Hepatocyte (in vitro differentiated cells): ENCODE results near the gene VWA5B2.

Experiments
- CTCF ChIP-seq: fragments of 200-600 bp; sonication (generic); IDR thresholded peaks from 2 replicates; pipeline ENCODE4 v1.5.1; 2016; ENCODE audit warnings: antibody characterized with exemption, mild to moderate bottlenecking; ENCODE audit not compliant: poor library complexity
- EZH2 ChIP-seq: fragments of 200-600 bp; sonication (generic); IDR thresholded peaks from 2 replicates; pipeline ENCODE4 v1.6.1; 2016; ENCODE audit warnings: antibody characterized with exemption, mild to moderate bottlenecking, borderline replicate concordance

GRCh38 chr3:184272269-184272668 is 42.9 kb downstream of the VWA5B2 start:
- no peak for TF ChIP-seq CTCF
- no peak for TF ChIP-seq EZH2
